ENCODE results near the gene TRAK2. TPM values are rescaled to one million over a fixed set of nuclear protein-coding genes. Genes with fewer than 3 reads are reported as not detected.

The TRAK2 gene
- total and polyA plus RNA-seq, 2 of the 8 experiments (the other 6 are each of a cell fraction or from before 2014, with no cell fraction given): 4.5 to 15.7 TPM

GRCh38 chr2:201413552-201413951, 37.7 kb downstream of the TRAK2 start (continued):
- no peak for TF ChIP-seq BCL11A (IDR thresholded peaks at IDR 0.05; ENCODE audit: low read depth in 2 of 2, low read length in 2 of 2)
- no peak for TF ChIP-seq MAFK (IDR thresholded peaks at IDR 0.05; ENCODE audit: low read depth, low read length)
- no peak for TF ChIP-seq SIX5 (IDR thresholded peaks at IDR 0.05; ENCODE audit: low read depth, low read length)
- TF ChIP-seq, protein P1, sequence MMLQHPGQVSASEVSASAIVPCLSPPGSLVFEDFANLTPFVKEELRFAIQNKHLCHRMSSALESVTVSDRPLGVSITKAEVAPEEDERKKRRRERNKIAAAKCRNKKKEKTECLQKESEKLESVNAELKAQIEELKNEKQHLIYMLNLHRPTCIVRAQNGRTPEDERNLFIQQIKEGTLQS (IDR thresholded peaks at IDR 0.05; ENCODE audit: insufficient read depth, low read depth, low read length): no peak

Data from H1 (cell line).